Left lung (tissue), 10 donors: ENCODE data around the gene CXXC5. TPM values are rescaled to one million over a fixed set of nuclear protein-coding genes. Genes with fewer than 3 reads are reported as not detected.

ENCODE experiments used
- ATAC-seq: fragments of 200-7000 bp; cut with Tn5 transposase; one replicate; pipeline ENCODE4 v1.9.1; 2020; ENCODE audit warnings: moderate library complexity
- DNase-seq, 4 donors: peaks; one replicate each; pipeline ENCODE4 v3.0.0-alpha.2; 2013 to 2020
- H3K27ac ChIP-seq, 2 donors: fragments of 200-600 bp; sonication (generic) in 1 of 2; one replicate each; pipeline versions ENCODE4 v1.5.0 to v1.8.0; 2020 to 2021
- H3K27me3 ChIP-seq, 2 donors: fragments of 200-600 bp; sonication (generic) in 1 of 2; one replicate each; pipeline versions ENCODE4 v1.5.0 to v1.8.0; 2020 to 2021
- H3K36me3 ChIP-seq, 2 donors: fragments of 200-600 bp; sonication (generic) in 1 of 2; one replicate each; pipeline versions ENCODE4 v1.5.0 to v1.8.0; 2020 to 2021
- H3K4me1 ChIP-seq, 2 donors: fragments of 200-600 bp; one replicate each; pipeline ENCODE4 v1.8.0; 2021
- H3K4me3 ChIP-seq, 2 donors: fragments of 200-600 bp; sonication (generic) in 1 of 2; one replicate each; pipeline versions ENCODE4 v1.5.0 to v1.8.0; 2020 to 2021; ENCODE audit warnings: mild to moderate bottlenecking in 1 of 2
- H3K9me3 ChIP-seq, 2 donors: fragments of 200-600 bp; sonication (generic) in 1 of 2; one replicate each; pipeline versions ENCODE4 v1.5.0 to v1.8.0; 2020 to 2021
- intact Hi-C, 2 donors: fragments of 100-400 bp; cut with DNase I; formaldehyde crosslinking; loops; one replicate each; pipeline versions ENCODE4 v1.11.2 to v1.14.2; 2022
- polyA plus RNA-seq, 6 donors: library from polyadenylated mRNA; unstranded; fragments of 120-200 nt; gene quantifications; one replicate each; pipeline ENCODE4 v1.2.1, GENCODE V29; 2013; ENCODE audit not compliant: insufficient read length in 6 of 6
- total RNA-seq, 2 donors: library from RNA; stranded (reverse); fragmentation: NEBNext Ultra II Directional; extraction: Animal tissue kit (Norgen Biotek cat#: 25700); gene quantifications; one replicate each; pipeline ENCODE4 v1.2.1, GENCODE V29; 2021
- TF ChIP-seq, protein P1 (sequence below), 2 donors: fragments of 200-600 bp; sonication (generic) in 1 of 2; IDR thresholded peaks; one replicate each; pipeline versions ENCODE4 v1.5.0 to v1.8.0; 2021; ENCODE audit warnings: antibody characterized with exemption in 2 of 2
- donor health status: DM: no; HTN: yes; CAD: no.
- donor health status: DM: no; HTN: no; CAD: no.

CXXC5 gene
- total and polyA plus RNA-seq, 8 donors = 24.5 to 53.5 (median 40.9) TPM

DNA sequence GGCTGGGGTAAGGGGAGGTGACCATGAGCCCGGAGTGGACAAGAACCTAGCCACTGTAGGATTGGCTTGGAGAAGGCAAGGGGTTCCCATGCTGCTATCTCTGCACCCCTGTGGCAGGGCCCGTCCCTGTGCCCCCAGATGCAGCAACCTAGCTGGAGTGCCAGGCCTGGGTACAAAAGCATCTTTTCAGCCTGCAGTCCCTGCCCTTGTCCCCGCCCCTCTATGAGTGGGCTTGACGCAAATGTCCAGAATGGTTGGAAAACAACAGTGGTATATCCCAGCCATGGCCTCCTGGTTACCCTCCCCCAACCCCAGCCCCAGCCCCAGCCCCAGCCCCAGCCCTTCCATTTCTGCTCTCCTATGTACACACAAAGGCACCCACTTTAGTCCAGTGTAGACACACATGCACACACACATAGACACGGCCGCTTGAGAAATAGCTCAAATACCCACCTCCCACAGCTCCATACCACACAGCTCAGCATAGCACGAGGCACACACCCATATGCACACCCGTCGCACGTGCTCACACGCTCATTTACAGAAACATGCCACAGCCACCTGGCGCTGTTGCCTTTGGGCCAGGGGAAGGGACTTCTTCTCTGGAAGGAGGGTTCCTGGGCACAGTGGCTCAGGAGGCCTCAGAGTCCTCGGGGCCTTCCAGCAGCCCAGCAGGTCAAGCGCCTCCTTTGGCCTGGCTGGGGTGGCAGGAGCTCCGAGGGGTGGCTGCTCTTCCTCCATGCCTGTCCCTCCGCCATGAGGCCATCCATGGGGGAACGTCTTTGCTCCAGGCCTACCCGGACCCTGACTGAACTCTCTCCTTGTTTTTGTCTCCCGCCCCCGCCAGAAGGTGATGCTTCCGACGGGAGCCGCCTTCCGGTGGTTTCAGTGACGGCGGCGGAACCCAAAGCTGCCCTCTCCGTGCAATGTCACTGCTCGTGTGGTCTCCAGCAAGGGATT lies 34.1 kb downstream of the CXXC5 start:
- no peak overlapping the region for H3K4me3 ChIP-seq
- no peak for ATAC-seq
- H3K36me3 ChIP-seq = peaks cover 0 to 33% of the 10 kb centered on the region in 2 donors
- intact Hi-C loops = no loop called here
- H3K27ac ChIP-seq = no peak overlapping the region
- no peaks in the 10 kb centered on the region for H3K27me3 ChIP-seq
- TF ChIP-seq, protein P1, sequence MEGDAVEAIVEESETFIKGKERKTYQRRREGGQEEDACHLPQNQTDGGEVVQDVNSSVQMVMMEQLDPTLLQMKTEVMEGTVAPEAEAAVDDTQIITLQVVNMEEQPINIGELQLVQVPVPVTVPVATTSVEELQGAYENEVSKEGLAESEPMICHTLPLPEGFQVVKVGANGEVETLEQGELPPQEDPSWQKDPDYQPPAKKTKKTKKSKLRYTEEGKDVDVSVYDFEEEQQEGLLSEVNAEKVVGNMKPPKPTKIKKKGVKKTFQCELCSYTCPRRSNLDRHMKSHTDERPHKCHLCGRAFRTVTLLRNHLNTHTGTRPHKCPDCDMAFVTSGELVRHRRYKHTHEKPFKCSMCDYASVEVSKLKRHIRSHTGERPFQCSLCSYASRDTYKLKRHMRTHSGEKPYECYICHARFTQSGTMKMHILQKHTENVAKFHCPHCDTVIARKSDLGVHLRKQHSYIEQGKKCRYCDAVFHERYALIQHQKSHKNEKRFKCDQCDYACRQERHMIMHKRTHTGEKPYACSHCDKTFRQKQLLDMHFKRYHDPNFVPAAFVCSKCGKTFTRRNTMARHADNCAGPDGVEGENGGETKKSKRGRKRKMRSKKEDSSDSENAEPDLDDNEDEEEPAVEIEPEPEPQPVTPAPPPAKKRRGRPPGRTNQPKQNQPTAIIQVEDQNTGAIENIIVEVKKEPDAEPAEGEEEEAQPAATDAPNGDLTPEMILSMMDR (IDR thresholded peaks at IDR 0.05) = no peak
- no peak for DNase-seq
- no peaks in the 10 kb centered on the region for H3K9me3 ChIP-seq
- H3K4me1 ChIP-seq = no peaks in the 10 kb centered on the region

DNA sequence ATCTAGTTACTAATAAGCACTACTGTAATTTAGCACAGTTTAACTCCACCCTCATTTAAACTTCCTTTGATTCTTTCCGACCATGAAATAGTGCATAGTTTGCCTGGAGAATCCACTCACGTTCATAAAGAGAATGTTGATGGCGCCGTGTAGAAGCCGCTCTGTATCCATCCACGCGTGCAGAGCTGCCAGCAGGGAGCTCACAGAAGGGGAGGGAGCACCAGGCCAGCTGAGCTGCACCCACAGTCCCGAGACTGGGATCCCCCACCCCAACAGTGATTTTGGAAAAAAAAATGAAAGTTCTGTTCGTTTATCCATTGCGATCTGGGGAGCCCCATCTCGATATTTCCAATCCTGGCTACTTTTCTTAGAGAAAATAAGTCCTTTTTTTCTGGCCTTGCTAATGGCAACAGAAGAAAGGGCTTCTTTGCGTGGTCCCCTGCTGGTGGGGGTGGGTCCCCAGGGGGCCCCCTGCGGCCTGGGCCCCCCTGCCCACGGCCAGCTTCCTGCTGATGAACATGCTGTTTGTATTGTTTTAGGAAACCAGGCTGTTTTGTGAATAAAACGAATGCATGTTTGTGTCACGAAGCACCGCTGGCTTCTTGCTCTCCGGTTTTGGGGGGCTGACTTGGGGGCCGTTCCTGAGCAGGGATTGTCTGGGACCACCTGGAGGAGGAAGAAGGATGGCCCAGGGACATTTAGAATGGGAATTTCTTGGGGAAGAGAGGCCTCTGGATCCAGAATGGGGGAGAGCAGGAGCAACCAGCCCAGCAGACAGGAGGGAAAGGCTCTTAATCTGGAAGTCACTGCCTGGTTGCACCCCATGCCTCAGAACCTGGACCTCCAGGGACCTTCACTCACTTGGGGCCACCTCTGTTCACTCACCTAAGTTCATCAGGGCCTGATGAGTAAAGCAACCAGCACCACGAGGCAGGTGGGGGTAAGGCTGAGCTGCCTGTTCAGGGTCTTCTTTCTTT lies 35.4 kb downstream of the CXXC5 start:
- TF ChIP-seq, protein P1 (IDR thresholded peaks at IDR 0.05) = no peak
- Histone ChIP-seq H3K27me3 (no peaks in the 10 kb centered on the region), H3K36me3 (peaks cover 0 to 33% of the 10 kb centered on the region in 2 donors), H3K27ac (no peak overlapping the region), H3K4me3 (no peak overlapping the region), H3K4me1 (no peaks in the 10 kb centered on the region), H3K9me3 (no peaks in the 10 kb centered on the region)
- ATAC-seq (no peak), DNase-seq (no peak)
- intact Hi-C loops = no loop called here

DNA sequence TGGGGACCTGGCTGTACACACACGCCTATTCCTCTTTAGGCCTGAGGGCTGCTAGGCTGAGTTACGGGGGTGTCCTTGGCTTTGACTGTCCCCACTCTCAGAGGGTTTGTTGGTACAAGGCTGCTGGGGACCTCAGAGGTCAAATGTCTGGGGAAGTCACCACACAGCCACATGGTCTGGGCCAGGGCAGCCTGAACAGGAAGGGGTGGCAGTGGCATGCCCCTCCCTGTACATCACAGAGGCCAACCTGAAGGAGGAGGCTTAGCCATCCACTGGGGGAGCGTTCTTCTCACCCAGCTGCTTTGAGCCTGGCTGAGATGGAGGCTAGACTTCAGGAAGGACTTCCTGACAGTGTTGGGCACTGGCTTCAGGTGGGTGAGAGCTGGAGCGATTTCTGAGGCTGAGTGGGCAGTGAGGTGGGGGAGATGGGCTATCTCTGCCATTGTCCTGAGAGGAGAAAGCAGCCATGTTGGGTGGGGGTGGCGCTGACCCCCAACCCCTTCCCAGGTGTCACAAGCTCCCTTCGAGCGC lies 36.3 kb downstream of the CXXC5 start:
- TF ChIP-seq, protein P1 (IDR thresholded peaks at IDR 0.05) = no peak
- ATAC-seq = no peak
- H3K4me1 ChIP-seq = peaks cover 0 to 5% of the 10 kb centered on the region in 2 donors

DNA sequence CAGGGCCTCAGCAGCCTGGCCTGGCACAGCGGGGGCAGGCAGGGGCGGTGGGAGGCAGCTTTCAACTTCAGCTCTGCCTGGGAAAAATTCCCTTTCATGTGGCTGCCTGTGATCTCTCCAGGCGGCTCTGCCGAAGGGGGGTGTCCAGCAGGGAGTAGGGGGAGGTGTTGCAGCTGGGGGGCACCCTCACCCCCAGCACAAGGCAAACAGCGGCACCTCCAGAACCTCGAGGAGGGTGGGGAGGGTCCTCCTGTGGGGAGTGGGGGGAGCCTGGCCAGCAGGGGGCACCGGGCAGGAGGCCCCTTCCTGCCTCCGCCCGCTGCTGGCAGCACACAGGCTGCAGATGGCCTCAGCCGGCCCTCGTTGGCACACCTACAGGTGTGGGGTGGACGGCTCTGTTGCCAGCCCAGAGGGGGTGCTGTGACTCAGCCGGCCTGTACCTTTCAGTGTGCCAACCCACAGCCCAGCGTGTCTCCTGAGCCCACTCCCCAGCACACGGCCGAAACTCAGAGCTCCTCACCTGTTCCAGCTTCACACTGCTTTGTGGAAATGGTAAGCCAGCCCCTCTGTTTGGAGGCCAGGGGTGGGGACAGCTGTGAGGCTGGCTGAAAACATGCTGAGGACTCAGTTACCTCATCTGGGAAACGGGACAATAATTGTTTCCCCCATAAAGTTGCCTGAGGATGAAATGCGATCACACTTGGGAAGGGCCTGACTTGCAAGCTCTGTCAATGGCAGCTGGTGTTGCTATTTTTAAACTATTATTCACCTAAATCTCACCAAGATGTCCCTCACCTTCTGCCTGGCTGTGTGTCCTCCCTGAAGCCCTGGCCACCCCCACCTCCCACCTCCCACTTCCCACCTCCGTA lies 37.0 kb downstream of the CXXC5 start:
- ATAC-seq = no peak
- TF ChIP-seq, protein P1 (IDR thresholded peaks at IDR 0.05) = no peak
- H3K27ac ChIP-seq = no peak overlapping the region
- intact Hi-C loops = loop anchor here in 1 of 2 donors (5.0 kb wide), 1 partner anchor 48 kb away; no protein-coding TSS in a partner anchor
- H3K27me3 ChIP-seq = peaks cover 0 to 8% of the 10 kb centered on the region in 2 donors
- H3K9me3 ChIP-seq = no peaks in the 10 kb centered on the region
- H3K4me1 ChIP-seq = peaks cover 6 to 12% of the 10 kb centered on the region in 2 donors
- no peak overlapping the region for H3K4me3 ChIP-seq
- DNase-seq = no peak
- peaks cover 0 to 33% of the 10 kb centered on the region in 2 donors for H3K36me3 ChIP-seq

More for the DNA sequence above, 36.3 kb downstream of the CXXC5 start:
- H3K27me3 ChIP-seq = peaks cover 0 to 1% of the 10 kb centered on the region in 2 donors
- intact Hi-C loops = no loop called here
- H3K9me3 ChIP-seq = no peaks in the 10 kb centered on the region
- no peak overlapping the region for H3K4me3 ChIP-seq
- H3K27ac ChIP-seq = no peak overlapping the region
- H3K36me3 ChIP-seq = peaks cover 0 to 33% of the 10 kb centered on the region in 2 donors
- no peak for DNase-seq
